Lower leg skin (tissue), 3 donors: ENCODE results near the gene DGUOK.

Experiments used
- POLR2A ChIP-seq, 2 donors: fragments of 450-650 bp; IDR thresholded peaks; one replicate each; pipeline ENCODE4 v1.6.1; 2016 to 2017; ENCODE audit warnings: antibody characterized with exemption in 2 of 2, mild to moderate bottlenecking in 1 of 2, moderate library complexity in 1 of 2
- TF ChIP-seq, protein P1 (sequence below), 3 donors: fragments of 450-650 bp; IDR thresholded peaks; one replicate each; pipeline ENCODE4 v1.5.1; 2016; ENCODE audit warnings: antibody characterized with exemption in 3 of 3, mild to moderate bottlenecking in 3 of 3, moderate library complexity in 2 of 3

DNA sequence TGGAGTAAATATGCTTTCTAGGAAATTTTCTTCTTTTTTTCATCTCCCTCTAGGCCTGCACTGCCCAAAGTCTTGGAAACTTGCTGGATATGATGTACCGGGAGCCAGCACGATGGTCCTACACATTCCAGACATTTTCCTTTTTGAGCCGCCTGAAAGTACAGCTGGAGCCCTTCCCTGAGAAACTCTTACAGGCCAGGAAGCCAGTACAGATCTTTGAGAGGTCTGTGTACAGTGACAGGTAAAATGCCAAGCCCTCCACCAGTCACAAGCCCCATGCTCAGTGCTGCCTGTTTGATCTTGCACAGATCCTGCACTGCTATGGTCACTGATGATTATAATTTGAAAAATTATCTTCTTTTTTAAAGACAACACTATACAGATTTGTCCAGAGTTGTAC lies 20.0 kb downstream of the DGUOK start:
- TF ChIP-seq, protein P1, sequence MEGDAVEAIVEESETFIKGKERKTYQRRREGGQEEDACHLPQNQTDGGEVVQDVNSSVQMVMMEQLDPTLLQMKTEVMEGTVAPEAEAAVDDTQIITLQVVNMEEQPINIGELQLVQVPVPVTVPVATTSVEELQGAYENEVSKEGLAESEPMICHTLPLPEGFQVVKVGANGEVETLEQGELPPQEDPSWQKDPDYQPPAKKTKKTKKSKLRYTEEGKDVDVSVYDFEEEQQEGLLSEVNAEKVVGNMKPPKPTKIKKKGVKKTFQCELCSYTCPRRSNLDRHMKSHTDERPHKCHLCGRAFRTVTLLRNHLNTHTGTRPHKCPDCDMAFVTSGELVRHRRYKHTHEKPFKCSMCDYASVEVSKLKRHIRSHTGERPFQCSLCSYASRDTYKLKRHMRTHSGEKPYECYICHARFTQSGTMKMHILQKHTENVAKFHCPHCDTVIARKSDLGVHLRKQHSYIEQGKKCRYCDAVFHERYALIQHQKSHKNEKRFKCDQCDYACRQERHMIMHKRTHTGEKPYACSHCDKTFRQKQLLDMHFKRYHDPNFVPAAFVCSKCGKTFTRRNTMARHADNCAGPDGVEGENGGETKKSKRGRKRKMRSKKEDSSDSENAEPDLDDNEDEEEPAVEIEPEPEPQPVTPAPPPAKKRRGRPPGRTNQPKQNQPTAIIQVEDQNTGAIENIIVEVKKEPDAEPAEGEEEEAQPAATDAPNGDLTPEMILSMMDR (IDR thresholded peaks at IDR 0.05) = no peak
- no peak for TF ChIP-seq POLR2A (IDR thresholded peaks at IDR 0.05)
